Stimulated activated CD4-positive, alpha-beta T cell treated with anti-CD3 and anti-CD28 coated beads, Interleukin-4, amount 100 ng/mL, for 1 hour (primary cell): ENCODE results near the gene PPM1B.

Source experiments
- DNase-seq: peaks from one replicate; pipeline ENCODE4 v3.0.0-alpha.2; 2020

PPM1B gene

GRCh38 chr2:44267269-44267795, 98.7 kb downstream of the PPM1B start:
- DNase-seq, result no peak

GRCh38 chr2:44267796-44268648, 99.3 kb downstream of the PPM1B start:
- DNase-seq, result no peak

DNA sequence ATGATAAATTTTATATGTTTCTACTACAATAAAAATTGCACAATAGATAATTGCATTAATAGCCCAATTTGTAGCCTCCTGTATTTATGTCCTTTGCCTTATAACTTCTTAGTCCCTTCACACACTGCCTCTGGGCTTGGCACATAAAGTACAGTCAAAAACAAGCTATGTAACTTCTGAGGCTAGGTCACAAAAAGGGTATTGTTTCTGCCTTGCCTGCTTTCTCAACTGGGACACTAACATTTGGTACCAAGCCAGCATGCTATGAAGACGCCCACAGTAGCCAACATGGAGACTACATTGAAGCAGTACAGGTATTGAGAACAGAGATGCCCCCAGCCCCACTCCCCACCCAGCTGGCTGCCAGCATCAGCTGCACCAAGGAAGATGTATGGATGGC, 101.2 kb downstream of the PPM1B start:
- DNase-seq, result no peak

DNA sequence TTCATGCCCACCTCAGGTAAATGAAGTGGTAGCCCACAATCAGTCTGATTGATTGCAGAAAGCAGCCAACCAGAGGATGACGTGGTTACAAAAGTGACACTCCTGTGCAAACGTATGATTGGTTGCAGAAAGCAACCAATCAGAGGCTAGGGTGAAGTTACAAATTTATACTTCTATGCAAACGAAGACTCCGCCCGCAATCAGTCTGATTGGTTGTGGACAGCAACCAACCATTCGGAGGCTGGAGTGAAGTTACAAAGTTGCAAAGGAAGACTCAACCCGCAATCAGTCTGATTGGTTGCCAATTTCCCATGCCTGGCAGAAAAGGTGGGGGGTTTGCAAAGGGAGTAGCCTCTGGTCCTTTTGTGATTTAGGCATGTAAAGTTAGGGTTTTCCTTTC, 102.6 kb downstream of the PPM1B start:
- DNase-seq, result no peak

- no peak for DNase-seq
Observed at GRCh38 chr2:44273076-44273475, 104.4 kb downstream of the PPM1B start.

DNA sequence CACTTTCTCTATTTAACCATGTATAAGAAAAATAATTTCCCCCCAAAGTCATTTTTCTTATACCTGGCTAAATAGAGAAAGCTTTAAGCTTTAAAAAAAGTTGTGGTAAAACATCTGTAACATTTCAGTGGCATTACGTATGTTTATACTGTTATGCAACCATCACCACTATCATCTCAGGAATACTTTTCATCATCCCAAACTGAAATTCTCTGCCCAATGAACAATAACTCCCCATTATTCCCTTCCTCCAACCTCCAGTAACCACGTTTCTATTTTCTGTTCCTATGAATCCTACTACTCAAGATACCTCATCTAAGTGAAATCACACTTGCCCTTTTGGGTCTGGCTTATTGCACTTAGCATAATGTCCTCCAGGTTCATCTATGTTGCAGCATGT, 104.9 kb downstream of the PPM1B start:
- no peak for DNase-seq

GRCh38 chr2:44275927-44276303, 107.2 kb downstream of the PPM1B start:
- no peak for DNase-seq

- DNase-seq, result no peak
Observed at GRCh38 chr2:44277541-44277940, 108.9 kb downstream of the PPM1B start.

DNA sequence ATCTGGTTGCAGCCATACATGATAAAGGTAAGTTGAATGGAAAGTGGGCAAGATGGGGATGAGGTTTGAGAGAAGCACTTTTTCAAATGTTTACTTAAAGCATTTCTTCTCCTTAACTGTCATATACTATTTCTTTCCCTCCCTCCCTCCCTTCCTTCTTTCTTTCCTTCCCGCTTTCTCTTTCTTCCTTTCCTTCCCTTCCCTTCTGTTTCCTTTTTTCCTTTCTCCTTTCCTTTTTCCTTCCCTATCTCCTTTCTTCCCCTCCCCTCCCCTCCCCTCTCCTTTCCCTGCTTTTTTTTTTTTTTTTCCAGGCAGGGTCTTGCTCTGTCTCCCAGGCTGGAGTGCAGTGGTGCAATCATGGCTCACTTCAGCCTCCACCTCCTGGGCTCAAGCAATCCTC, 112.2 kb downstream of the PPM1B start:
- DNase-seq, result no peak
